Measurements from ENCODE around the gene ALLC.

DNA sequence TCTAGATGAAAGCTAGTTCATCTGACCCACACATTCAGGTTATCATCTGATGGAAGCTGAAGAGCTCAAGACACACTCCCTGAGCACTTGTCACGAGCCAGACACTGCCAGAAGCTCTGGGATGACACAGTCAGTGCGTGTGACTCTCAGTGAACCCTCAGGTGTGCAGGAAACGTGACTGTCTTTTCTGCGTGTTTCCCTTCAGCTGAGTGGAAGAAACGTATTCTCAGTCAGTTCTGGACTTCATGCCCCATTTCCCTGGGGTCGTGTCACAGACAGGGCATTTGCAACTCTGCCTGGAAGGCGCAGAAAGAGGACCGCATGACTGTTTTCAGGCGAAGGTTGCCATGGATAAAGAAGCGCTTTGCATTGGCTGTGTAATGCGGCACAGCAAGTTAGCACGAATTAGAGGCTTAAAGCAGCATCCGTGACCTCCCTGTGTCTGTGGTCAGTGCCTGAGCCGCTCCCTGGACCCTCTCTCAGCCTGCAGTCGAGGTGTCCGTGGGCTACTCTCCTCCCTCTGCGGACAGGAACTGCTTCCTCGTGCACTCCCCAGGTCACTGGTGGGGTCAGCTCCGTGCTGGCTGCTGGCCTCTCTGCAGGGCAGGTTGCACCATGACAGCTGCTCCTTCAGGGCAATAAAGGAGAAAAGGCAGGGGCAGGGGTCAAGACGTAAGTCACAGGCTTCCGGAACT is 3.3 kb upstream of the ALLC start:
- TF ChIP-seq, protein P1, sequence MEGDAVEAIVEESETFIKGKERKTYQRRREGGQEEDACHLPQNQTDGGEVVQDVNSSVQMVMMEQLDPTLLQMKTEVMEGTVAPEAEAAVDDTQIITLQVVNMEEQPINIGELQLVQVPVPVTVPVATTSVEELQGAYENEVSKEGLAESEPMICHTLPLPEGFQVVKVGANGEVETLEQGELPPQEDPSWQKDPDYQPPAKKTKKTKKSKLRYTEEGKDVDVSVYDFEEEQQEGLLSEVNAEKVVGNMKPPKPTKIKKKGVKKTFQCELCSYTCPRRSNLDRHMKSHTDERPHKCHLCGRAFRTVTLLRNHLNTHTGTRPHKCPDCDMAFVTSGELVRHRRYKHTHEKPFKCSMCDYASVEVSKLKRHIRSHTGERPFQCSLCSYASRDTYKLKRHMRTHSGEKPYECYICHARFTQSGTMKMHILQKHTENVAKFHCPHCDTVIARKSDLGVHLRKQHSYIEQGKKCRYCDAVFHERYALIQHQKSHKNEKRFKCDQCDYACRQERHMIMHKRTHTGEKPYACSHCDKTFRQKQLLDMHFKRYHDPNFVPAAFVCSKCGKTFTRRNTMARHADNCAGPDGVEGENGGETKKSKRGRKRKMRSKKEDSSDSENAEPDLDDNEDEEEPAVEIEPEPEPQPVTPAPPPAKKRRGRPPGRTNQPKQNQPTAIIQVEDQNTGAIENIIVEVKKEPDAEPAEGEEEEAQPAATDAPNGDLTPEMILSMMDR (IDR thresholded peaks at IDR 0.05) = no peak
- TF ChIP-seq POLR2AphosphoS5 (IDR thresholded peaks at IDR 0.05) (no peak), POLR2A (IDR thresholded peaks at IDR 0.05) (no peak)

Data from prostate gland (tissue), 2 donors.